A673 (cell line): ENCODE measurements around the gene UACA. TPM values are rescaled to one million over a fixed set of nuclear protein-coding genes. Genes with fewer than 3 reads are reported as not detected.

Source experiments
- BruUV-seq: library from RNA; stranded (reverse); fragments of 400-500 nt; replicated peaks from 2 replicates; lab custom pipeline; 2021; lab: Mats Ljungman, UMichigan
- CTCF ChIA-PET: fragments of 300-600 bp; sonication (Branson Sonifier 250); formaldehyde crosslinking; loops from one replicate; lab custom pipeline; 2022; ENCODE audit warnings: antibody characterized with exemption; lab: Charles Lee
- POLR2A ChIA-PET: fragments of 300-600 bp; sonication (Branson Sonifier 250); formaldehyde crosslinking; loops from one replicate; lab custom pipeline; 2022; ENCODE audit warnings: antibody characterized with exemption; ENCODE audit not compliant: low non-redundant PET; lab: Charles Lee
- DNase-seq: peaks from one replicate; pipeline ENCODE4 v3.0.0-alpha.2; 2015; ENCODE audit warnings: low spot score
- H3K27ac ChIP-seq: fragments of 200-600 bp; sonication (generic); 2 replicates; pipeline ENCODE4 v1.5.1; 2016; ENCODE audit warnings: mixed run types, low read depth, mild to moderate bottlenecking, mixed read lengths, antibody characterized with exemption, low read length; ENCODE audit not compliant: poor library complexity, severe bottlenecking
- H3K27me3 ChIP-seq: fragments of 200-600 bp; sonication (generic); replicated peaks from 2 replicates; pipeline ENCODE4 v1.6.1; 2017; ENCODE audit warnings: mixed run types, low read depth, mild to moderate bottlenecking, mixed read lengths, antibody characterized with exemption, low read length; ENCODE audit not compliant: insufficient read depth, poor library complexity
- H3K36me3 ChIP-seq: fragments of 200-600 bp; sonication (generic); 2 replicates; pipeline ENCODE4 v1.6.1; 2016; ENCODE audit warnings: mixed run types, mild to moderate bottlenecking, mixed read lengths, antibody characterized with exemption, low read length; ENCODE audit not compliant: insufficient read depth, poor library complexity, severe bottlenecking
- H3K4me1 ChIP-seq: fragments of 200-600 bp; sonication (generic); 2 replicates; pipeline ENCODE4 v1.6.1; 2017; ENCODE audit warnings: mixed run types, mild to moderate bottlenecking, mixed read lengths, antibody characterized with exemption, low read length; ENCODE audit not compliant: insufficient read depth, poor library complexity, severe bottlenecking
- H3K4me3 ChIP-seq: fragments of 200-600 bp; sonication (generic); 2 replicates; pipeline ENCODE4 v1.5.1; 2016; ENCODE audit warnings: low read depth, mixed run types, mild to moderate bottlenecking, mixed read lengths, low read length; ENCODE audit not compliant: poor library complexity, severe bottlenecking
- H3K9me3 ChIP-seq: fragments of 200-600 bp; sonication (generic); 2 replicates; pipeline ENCODE4 v1.6.1; 2016; ENCODE audit warnings: mixed run types, low read depth, mild to moderate bottlenecking, mixed read lengths, antibody characterized with exemption, low read length; ENCODE audit not compliant: poor library complexity, severe bottlenecking
- CTCF ChIP-seq: fragments of 300-800, 200-600 bp; sonication (generic); conservative IDR thresholded peaks from 2 replicates; pipeline ENCODE4 v1.5.1; 2017; ENCODE audit warnings: low read depth, mild to moderate bottlenecking, antibody characterized with exemption, low read length, moderate library complexity, mixed read lengths
- EZH2 ChIP-seq: fragments of 200-600 bp; sonication (generic); IDR thresholded peaks from 2 replicates; pipeline ENCODE4 v1.6.1; 2017; ENCODE audit warnings: borderline replicate concordance, low read depth, mild to moderate bottlenecking, mixed read lengths, antibody characterized with exemption, low read length; ENCODE audit not compliant: poor library complexity, severe bottlenecking
- intact Hi-C: fragments of 100-400 bp; cut with micrococcal nuclease; formaldehyde crosslinking; loops from one replicate; pipeline ENCODE4 v1.10.0; 2022; ENCODE audit not compliant: unreplicated experiment
- total RNA-seq: library from RNA; stranded (reverse); gene quantifications from 2 replicates; pipeline ENCODE4 v1.2.3, GENCODE V29; 2021

The UACA gene
- total RNA-seq, 1 experiment from 2014 or later = 26.9 TPM

DNA sequence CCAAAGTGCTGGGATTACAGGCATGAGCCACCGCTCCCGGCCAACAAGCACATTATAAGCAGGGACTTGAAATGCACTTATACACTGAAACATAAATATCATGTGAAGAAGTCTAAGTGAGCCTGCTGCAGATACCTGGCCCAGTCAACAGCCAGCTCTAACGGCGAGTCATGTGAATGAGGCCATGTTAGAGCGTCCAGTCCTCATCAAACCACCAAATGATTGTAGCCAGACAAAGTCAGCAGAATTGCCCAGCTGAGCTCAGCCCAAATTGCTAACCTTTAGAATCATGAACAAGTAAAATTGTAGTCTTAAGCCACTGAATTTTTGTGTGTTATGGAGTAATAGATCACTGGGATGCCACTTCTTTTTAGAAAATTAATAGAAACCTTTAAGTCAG, 37.8 kb upstream of the UACA start:
- Histone ChIP-seq H3K27me3 (no peaks in the 10 kb centered on the region), H3K9me3 (no peaks in the 10 kb centered on the region), H3K36me3 (no peaks in the 10 kb centered on the region), H3K4me3 (no peak overlapping the region), H3K27ac (no peak overlapping the region), H3K4me1 (no peaks in the 10 kb centered on the region)
- BruUV-seq = no TSS peak
- TF ChIP-seq EZH2 (no peak), CTCF (no peak)
- ChIA-PET POLR2A (no interaction called here), CTCF (no interaction called here)
- no peak for DNase-seq
- intact Hi-C loops = no loop called here

GRCh38 chr15:70799667-70800450, 36.5 kb upstream of the UACA start:
- TF ChIP-seq CTCF (no peak), EZH2 (no peak)
- no TSS peak for BruUV-seq
- ChIA-PET CTCF (interaction anchor here (0.5 kb wide), 1 partner anchor 12 kb away, joined by 3 read pairs; no protein-coding TSS in a partner anchor), POLR2A (no interaction called here)
- Histone ChIP-seq H3K36me3 (no peaks in the 10 kb centered on the region), H3K4me1 (no peaks in the 10 kb centered on the region), H3K27ac (no peak overlapping the region), H3K4me3 (no peak overlapping the region), H3K9me3 (no peaks in the 10 kb centered on the region), H3K27me3 (no peaks in the 10 kb centered on the region)
- intact Hi-C loops = no loop called here
- DNase-seq = no peak

GRCh38 chr15:70797464-70797863, 34.1 kb upstream of the UACA start:
- CTCF ChIA-PET = no interaction called here
- Histone ChIP-seq H3K4me3 (no peak overlapping the region), H3K4me1 (no peaks in the 10 kb centered on the region), H3K27ac (no peak overlapping the region), H3K27me3 (no peaks in the 10 kb centered on the region), H3K36me3 (no peaks in the 10 kb centered on the region), H3K9me3 (no peaks in the 10 kb centered on the region)
- intact Hi-C loops = no loop called here
- TF ChIP-seq EZH2 = no peak
- TF ChIP-seq CTCF = no peak
- no TSS peak for BruUV-seq
- POLR2A ChIA-PET = no interaction called here
- DNase-seq = no peak
